Measurements from ENCODE around the gene RALGPS1.

DNA sequence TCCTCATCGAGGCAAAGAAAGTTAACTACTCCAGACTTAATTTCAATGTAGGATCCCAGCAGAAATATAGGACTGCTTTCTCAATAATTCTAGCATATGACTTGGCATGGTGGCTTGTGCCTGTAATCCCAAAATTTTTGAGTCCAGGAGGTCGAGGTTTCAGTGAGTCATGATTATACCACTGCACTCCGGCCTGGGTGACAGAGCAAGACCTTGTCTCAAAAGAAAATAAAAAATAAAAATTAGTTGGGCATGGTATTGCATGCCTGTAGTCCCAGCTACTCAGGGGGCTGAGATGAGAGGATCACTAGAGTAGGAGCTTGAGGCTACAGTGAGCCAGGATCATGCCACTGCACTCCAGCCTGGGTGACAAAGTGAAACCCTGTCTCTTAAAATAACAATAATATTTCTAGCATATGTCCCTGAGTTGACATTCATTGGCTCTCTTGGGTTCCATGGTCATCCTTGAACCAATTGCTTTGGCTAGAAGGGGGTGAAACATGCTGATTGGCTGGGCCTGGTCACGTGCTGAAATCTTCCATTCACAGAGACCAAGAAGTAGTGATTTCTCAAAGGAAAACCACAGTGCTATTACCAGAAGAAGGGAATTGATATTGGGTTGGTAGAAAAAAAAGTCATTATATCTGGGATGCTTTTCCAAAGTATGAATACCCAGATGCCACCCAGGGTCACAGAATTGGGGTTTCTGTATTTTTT, 318.4 kb downstream of the RALGPS1 start:
- no peak for TF ChIP-seq POLR2A (IDR thresholded peaks at IDR 0.05)
- TF ChIP-seq, protein P1, sequence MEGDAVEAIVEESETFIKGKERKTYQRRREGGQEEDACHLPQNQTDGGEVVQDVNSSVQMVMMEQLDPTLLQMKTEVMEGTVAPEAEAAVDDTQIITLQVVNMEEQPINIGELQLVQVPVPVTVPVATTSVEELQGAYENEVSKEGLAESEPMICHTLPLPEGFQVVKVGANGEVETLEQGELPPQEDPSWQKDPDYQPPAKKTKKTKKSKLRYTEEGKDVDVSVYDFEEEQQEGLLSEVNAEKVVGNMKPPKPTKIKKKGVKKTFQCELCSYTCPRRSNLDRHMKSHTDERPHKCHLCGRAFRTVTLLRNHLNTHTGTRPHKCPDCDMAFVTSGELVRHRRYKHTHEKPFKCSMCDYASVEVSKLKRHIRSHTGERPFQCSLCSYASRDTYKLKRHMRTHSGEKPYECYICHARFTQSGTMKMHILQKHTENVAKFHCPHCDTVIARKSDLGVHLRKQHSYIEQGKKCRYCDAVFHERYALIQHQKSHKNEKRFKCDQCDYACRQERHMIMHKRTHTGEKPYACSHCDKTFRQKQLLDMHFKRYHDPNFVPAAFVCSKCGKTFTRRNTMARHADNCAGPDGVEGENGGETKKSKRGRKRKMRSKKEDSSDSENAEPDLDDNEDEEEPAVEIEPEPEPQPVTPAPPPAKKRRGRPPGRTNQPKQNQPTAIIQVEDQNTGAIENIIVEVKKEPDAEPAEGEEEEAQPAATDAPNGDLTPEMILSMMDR (IDR thresholded peaks at IDR 0.05), result no peak

Data from tibial nerve (tissue), 3 donors.